Endometrium (tissue), 2 donors: ENCODE results near the gene CHIT1.
"Not testable (repeated sequence)": the region's sequence is repeated elsewhere in the genome, so short reads cannot be mapped to it uniquely, and the experiment has no call there.

Source experiments
- FAIRE-seq: peaks from 2 replicates; lab custom pipeline; 2012; peaks lifted over from hg19 to GRCh38; lab: Jason Lieb, UNC
- donor health status: control.
- donor health status: control.

The CHIT1 gene

DNA sequence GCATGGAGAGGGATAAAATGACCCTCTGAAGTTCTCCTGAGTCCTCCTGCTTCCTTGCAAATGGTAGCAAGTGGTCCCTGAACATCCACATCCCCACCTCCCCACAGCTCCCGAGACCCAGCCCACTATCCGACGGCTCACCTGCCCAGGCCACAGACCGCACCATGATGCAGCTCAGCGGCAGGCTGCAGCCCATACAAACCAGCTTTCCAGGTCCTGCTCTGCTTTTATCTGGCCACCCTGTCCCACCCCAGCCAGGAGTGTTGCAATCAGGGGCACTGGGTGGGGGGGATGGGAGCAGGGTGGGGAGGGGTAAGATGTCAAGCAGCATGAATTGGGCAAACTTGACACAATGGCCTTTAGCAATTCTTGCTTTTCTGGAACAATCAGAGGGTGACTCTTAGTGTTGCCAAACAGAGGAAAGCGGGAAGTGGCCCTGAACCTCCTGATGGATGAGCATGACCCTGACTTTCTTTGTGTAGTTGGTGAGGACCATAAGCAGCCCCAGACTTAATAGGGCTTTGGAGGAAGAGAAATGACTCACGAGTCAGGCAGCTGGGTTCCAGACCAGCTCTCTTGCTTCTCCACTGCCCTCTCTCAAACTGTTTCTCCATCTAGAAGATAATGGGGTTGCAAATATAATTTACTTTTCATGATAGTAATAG is at the start of gene CHIT1:
Gene CHIT1 (minus strand): TSS at position 203 of the 665 bp plus-strand sequence. CDS start 37 bp downstream, at position 166.
- no peak for FAIRE-seq

- FAIRE-seq, result no peak
Observed at GRCh38 chr1:203278885-203279406, 49.5 kb upstream of the CHIT1 start.

DNA sequence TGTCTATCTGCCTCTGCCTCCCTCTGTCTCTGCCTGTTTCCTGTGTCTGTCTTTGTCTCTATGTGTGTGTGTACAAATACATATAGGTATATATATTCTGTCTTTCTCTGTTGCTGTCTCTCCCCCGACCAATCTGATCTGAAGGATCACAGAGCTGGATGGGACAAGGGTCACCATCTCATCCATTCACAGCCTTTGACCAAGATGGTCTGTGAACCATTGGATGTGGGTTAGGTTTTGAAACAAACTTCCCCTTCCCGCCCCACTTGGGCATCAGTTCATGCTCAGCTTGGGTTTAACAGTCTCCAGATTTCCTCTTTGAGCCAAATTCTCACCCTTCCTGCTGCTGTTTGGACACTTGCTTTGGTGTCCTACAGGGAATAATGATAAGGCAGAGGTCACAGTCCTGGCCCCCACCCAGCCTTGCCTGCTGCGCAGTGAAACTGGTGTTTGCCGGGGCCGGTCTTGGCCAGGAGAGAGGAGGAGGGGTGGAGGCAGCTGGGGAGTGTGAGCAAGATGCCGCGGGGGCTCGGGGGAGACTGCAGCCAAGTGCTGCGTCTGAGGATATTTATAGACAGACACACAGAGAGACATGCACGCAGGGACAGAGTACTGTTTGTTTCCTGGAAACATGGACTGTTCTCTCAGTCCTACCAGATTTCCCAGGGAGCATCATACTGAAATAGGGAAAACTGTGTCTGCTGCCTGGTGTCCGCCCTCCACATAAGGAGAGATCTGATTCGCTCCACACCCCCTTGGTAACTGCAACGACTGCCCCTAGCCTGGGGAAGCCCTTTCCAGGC is 48.8 kb upstream of the CHIT1 start:
- no peak for FAIRE-seq

- no peak for FAIRE-seq
Observed at GRCh38 chr1:203276916-203277545, 47.6 kb upstream of the CHIT1 start.

GRCh38 chr1:203276408-203276807 is 46.9 kb upstream of the CHIT1 start:
- no peak for FAIRE-seq

DNA sequence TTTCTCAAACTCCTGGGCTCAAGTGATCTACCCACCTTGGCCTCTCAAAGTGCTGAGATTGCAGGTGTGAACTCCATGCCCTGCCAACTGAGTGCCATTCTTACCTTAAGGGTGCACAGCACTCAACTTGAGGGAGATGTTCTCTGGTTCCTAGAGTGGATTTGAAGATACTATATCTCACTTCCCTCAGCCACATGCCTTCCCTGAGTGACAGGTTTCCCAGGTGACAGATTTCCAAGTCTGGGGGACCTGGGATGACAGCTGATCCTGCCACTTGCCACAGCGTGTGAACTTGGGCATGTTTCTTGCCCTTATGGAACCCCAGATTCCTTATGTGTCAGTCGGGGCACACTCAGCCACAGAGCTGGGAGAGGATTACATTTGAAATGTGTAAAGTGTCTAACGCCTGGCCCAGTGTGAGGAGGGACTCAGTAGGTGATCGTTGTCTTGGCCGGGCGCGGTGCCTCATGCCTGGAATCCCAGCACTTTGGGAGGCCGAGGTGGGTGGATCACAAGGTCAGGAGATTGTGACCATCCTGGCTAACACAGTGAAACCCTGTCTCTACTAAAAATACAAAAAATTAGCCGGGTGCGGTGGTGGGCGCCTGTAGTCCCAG is 46.3 kb upstream of the CHIT1 start:
- FAIRE-seq, result no peak

DNA sequence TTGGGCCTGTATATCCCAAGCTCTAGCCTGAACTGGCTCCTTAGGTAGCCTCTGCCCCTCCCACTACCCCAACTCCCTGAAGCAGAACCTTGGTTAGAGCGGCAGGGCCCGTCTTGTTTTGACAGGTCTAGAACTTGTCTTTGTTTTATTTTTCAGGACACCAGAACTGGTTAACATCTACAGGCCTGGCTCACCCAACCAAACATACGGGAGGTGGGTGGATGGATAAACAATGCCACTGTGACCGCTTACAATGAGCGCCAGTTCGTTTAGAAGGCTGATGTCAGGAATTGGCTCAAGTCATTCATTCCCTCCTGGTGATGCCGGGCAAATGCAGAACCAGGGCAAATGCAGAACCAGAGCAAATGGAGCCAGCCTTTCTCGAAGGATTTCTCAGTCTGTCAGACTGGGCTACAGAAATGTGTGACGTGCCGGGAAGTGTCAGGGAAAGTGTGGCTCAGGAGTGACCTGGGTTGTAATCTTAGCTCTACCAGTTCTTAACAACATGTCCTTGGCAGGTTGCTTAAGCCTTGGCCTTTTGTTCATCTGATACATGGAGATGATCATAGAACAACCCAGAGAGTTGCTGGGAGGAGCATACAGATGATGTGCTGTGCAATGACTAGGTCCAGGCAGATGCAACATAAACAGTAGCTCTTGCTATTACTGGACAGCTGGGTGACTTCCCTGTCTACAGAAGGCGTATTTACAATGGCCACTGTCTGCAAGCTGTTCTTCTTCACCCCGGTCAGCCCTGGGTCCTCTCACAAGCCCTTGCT is 45.3 kb upstream of the CHIT1 start:
- no peak for FAIRE-seq

DNA sequence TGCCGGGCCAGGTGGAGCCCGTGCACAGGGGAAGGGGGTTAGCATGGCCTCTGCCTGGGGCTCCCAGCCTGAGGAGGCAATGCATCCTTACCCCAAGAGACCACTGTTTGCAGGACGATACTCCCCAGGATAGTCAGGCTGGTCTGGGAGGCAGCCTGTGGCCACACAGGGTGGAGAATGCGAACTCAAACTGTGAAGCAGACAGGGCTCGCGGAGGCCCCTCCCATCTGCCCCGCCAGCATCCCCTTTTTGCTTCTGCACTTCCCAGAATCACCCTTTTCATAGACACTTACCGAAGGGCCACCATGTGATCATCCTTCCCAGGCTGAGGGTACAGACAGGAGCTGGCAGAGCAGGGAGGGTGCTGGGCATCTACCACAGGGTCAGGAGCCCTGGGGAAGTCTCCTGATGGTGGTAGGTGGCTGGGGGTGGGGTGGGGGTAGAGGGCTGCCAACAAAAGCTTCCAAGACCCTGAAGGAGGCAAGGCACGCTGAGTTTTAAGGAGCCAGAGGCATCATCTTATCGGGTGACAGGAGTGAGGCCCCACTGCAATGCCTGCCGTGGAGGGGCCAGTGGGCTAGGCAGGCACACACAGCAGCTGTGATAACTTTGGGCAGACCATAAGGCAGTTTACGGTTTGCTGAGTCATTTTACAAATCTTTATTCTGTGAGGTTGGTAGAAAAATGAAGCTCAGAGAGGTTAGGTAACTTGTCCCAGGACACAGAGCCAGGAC is 44.6 kb upstream of the CHIT1 start:
- no peak for FAIRE-seq

DNA sequence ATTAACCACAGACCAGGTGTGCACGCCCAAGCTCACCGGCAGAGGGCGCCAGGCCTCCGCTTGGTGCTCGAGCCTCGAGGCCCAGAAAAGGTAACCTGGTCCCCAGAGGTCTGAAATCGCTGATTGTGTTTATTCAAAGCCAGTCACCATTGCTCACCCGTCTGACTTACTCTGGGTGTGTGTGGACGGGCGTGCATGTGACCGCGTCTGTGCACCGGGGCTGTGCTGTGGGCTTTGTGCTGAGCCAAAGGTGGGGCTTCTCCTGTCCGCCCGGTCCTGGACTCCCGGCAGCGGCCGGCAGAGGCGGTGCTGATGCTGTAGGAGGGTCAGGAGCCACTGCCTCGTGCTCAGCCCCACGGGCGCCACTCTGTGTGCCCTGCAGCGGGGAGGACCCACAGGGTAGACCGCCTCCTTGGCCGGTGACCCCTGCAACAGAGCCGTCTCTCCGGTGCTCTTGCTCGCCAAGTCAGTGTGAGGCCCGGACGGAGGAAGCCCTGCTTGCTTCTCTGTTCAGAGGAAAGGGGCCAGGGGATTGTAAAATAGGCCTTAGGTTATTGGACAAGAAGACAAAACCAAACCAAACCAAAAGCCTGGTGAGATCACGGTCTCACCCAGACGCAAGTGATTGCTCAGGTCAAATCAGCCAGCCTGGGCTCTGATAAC is 43.9 kb upstream of the CHIT1 start:
- no peak for FAIRE-seq

GRCh38 chr1:203272633-203273205 is 43.2 kb upstream of the CHIT1 start:
- no peak for FAIRE-seq

GRCh38 chr1:203271962-203272632 is 42.6 kb upstream of the CHIT1 start:
- FAIRE-seq, result no peak

GRCh38 chr1:203271018-203271743 is 41.7 kb upstream of the CHIT1 start:
- FAIRE-seq, result no peak

DNA sequence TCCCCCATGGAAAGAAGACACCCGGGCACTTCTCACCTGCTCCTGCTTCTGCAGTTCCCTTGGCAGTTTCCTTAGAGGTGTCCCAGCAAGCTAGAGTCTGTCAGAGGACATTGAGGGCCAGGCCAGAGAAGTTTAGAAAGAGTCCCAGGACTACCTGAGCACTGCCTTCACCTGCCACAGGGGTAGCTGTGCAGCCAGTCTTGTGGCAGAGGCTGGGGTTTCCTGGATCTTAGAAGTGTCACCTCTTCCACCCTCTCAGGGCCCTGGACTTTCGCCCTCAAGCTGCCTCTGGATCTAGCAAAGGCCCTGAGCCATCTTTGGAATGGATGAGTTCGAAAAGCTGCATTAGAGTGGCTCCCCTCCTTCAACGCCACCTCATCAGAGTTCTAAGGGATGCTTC is 41.0 kb upstream of the CHIT1 start:
- no peak for FAIRE-seq

- no peak for FAIRE-seq
Observed at GRCh38 chr1:203269654-203270020, 40.2 kb upstream of the CHIT1 start.

DNA sequence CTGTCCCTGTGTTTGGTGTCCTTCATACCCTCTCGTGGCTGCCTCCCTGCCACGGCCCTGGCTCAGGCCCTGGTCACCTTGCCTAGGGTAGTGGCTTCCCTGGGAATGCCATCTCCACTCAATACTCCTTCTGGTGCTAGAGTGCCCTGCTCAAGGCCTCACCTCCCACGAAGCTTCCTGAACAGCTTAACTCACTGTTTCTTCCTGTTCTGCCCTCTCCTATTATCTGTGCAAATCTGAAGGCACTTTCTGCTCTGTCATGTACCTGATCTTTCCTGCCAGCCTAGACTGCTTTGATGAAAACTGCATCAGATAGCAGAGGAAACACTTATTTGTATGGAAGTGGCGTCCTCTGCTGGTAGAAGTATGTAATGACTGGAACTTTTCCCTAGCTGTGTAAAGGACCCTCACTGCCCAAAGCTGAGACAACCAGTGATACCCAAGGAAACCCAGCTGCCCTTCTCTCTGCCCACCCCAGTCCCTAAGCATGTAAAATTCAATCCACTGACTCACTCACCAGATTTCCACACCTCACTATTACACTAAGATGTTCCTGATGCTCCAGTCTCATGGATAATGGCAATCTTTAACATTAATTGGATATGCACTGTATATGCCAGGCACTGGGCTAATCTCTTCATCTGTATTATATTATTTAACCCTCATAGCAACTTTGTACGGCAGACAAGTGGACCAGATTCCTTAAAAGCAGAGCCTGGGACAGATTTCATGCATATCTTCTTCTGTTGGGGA is 39.6 kb upstream of the CHIT1 start:
- FAIRE-seq, result no peak

- FAIRE-seq, result no peak
Observed at GRCh38 chr1:203267912-203268311, 38.4 kb upstream of the CHIT1 start.

GRCh38 chr1:203267347-203267846 is 37.9 kb upstream of the CHIT1 start:
- no peak for FAIRE-seq

GRCh38 chr1:203266140-203266539 is 36.7 kb upstream of the CHIT1 start:
- FAIRE-seq, result not testable (repeated sequence)
